CD4-positive, alpha-beta T cell treated with Interleukin-4 for 4 hours (primary cell): ENCODE data around the gene POLD4.

Experiments
- DNase-seq: peaks from one replicate; pipeline ENCODE4 v3.0.0-alpha.2; 2020

The POLD4 gene

GRCh38 chr11:67387518-67387917 is 34.2 kb upstream of the POLD4 start:
- DNase-seq = no peak

GRCh38 chr11:67387069-67387468 is 33.7 kb upstream of the POLD4 start:
- no peak for DNase-seq

- DNase-seq = no peak
Measured at GRCh38 chr11:67384851-67385366, 31.6 kb upstream of the POLD4 start.

GRCh38 chr11:67382276-67383136 is 29.2 kb upstream of the POLD4 start:
- peak; percentile 86 for DNase-seq

- DNase-seq = no peak
Measured at GRCh38 chr11:67381244-67381972, 28.1 kb upstream of the POLD4 start.

- DNase-seq = no peak
Measured at GRCh38 chr11:67379061-67380058, 26.0 kb upstream of the POLD4 start.

- DNase-seq = no peak
Measured at GRCh38 chr11:67378544-67378943, 25.2 kb upstream of the POLD4 start.

GRCh38 chr11:67376873-67377808 is 23.8 kb upstream of the POLD4 start:
- no peak for DNase-seq

GRCh38 chr11:67376063-67376820 is 22.9 kb upstream of the POLD4 start:
- no peak for DNase-seq

- DNase-seq = no peak
Measured at GRCh38 chr11:67375320-67376055, 22.1 kb upstream of the POLD4 start.

- DNase-seq = no peak
Measured at GRCh38 chr11:67374571-67375281, 21.4 kb upstream of the POLD4 start.

GRCh38 chr11:67373648-67374570 is 20.6 kb upstream of the POLD4 start:
- peak; percentile 86 for DNase-seq

GRCh38 chr11:67372993-67373647 is 19.8 kb upstream of the POLD4 start, which contains the start of gene CLCF1:
Gene CLCF1 (minus strand): TSS chr11:67373598. CDS start chr11:67373539, 59 bp downstream.
- DNase-seq = no peak

- DNase-seq = no peak
Measured at GRCh38 chr11:67372321-67372992, 19.1 kb upstream of the POLD4 start.

- no peak for DNase-seq
Measured at GRCh38 chr11:67371911-67372320, 18.6 kb upstream of the POLD4 start.

- DNase-seq = no peak
Measured at GRCh38 chr11:67371189-67371910, 18.0 kb upstream of the POLD4 start.
